K562 (cell line): ENCODE data around the gene TIMP4. TPM values are rescaled to one million over a fixed set of nuclear protein-coding genes. Genes with fewer than 3 reads are reported as not detected.

Experiments used
- ARID2 ChIP-seq: fragments of 450-650 bp; IDR thresholded peaks from 2 replicates; pipeline ENCODE4 v1.6.1; 2017; ENCODE audit warnings: antibody characterized with exemption, mild to moderate bottlenecking
- BCLAF1 ChIP-seq, 2 experiments: fragments of 450-650 bp in 1 of 2; IDR thresholded peaks; 2 replicates each; pipeline ENCODE4 v1.6.1; 2011 to 2017; ENCODE audit warnings: low read depth in 2 of 2, antibody characterized with exemption in 1 of 2, borderline replicate concordance in 1 of 2, low read length in 1 of 2, mild to moderate bottlenecking in 1 of 2, mixed read lengths in 1 of 2; ENCODE audit not compliant: control insufficient read depth in 1 of 2
- BRCA1 ChIP-seq, 2 experiments: fragments of 450-650 bp in 1 of 2; sonication (generic) in 1 of 2; formaldehyde crosslinking in 1 of 2; IDR thresholded peaks; 2 replicates each; pipeline versions ENCODE4 v1.5.0 to v1.6.1; 2017 to 2020; ENCODE audit warnings: mild to moderate bottlenecking in 1 of 2, missing genetic modification reagents in 1 of 2
- CCNT2 ChIP-seq: IDR thresholded peaks from 2 replicates; pipeline ENCODE4 v1.6.1; 2011; ENCODE audit warnings: borderline replicate concordance, low read depth, mild to moderate bottlenecking, moderate library complexity, mixed read lengths, low read length; ENCODE audit not compliant: insufficient read length; ENCODE audit errors: extremely low read depth
- CXXC5 ChIP-seq: fragments of 250-450 bp; sonication (Bioruptor Pico); IDR thresholded peaks from 2 replicates; pipeline ENCODE4 v1.8.0; 2022; ENCODE audit warnings: inconsistent platforms, mild to moderate bottlenecking, moderate library complexity
- DDX20 ChIP-seq: fragments of 450-650 bp; IDR thresholded peaks from 2 replicates; pipeline ENCODE4 v1.6.1; 2016; ENCODE audit warnings: missing genetic modification characterization, low read depth, mild to moderate bottlenecking, missing compliant biosample characterization, moderate library complexity
- ETV6 ChIP-seq, 3 experiments: fragments of 150-350 bp in 1 of 3; sonication (generic) in 1 of 3; formaldehyde crosslinking in 1 of 3; IDR thresholded peaks; 2 replicates each; pipeline versions ENCODE4 v1.6.1 to v1.8.0; 2014 to 2022; ENCODE audit warnings: borderline replicate concordance in 2 of 3, low read depth in 2 of 3, antibody characterized with exemption in 1 of 3, low read length in 1 of 3, mild to moderate bottlenecking in 1 of 3, missing genetic modification reagents in 1 of 3
- FOSL1 ChIP-seq: fragments of 200-800 bp; sonication (Bioruptor generic); conservative IDR thresholded peaks from 2 replicates; pipeline ENCODE4 v1.6.1; 2016; ENCODE audit warnings: missing genetic modification characterization, missing compliant biosample characterization
- GTF2A2 ChIP-seq: IDR thresholded peaks from 2 replicates; pipeline ENCODE4 v1.6.1; 2016; ENCODE audit warnings: mild to moderate bottlenecking, missing genetic modification characterization, missing compliant biosample characterization
- KDM2B ChIP-seq: fragments of 250-450 bp; sonication (Bioruptor Pico); IDR thresholded peaks from 2 replicates; pipeline ENCODE4 v1.8.0; 2021; ENCODE audit warnings: mild to moderate bottlenecking, moderate library complexity
- MTF1 ChIP-seq: fragments of 250-450 bp; sonication (Bioruptor Pico); IDR thresholded peaks from 2 replicates; pipeline ENCODE4 v1.9.0; 2021; ENCODE audit warnings: moderate library complexity, mild to moderate bottlenecking, inconsistent platforms, borderline replicate concordance
- PRPF4 ChIP-seq: fragments of 200-400 bp; formaldehyde crosslinking; IDR thresholded peaks from one replicate; pipeline ENCODE4 v1.6.1; 2017; ENCODE audit warnings: low read length, low read depth, mild to moderate bottlenecking; ENCODE audit not compliant: insufficient read depth, poor library complexity, severe bottlenecking
- TCF7L2 ChIP-seq: fragments of 150-350 bp; IDR thresholded peaks from 2 replicates; pipeline ENCODE4 v1.6.1; 2016; ENCODE audit warnings: low read depth, mild to moderate bottlenecking, low read length, moderate library complexity
- TEAD4 ChIP-seq, 2 experiments: sonication (generic) in 1 of 2; formaldehyde crosslinking in 1 of 2; IDR thresholded peaks; 2 replicates each; pipeline versions ENCODE4 v1.6.1 to v1.8.0; 2012 to 2022; ENCODE audit warnings: borderline replicate concordance in 1 of 2, inconsistent platforms in 1 of 2, low read length in 1 of 2, mild to moderate bottlenecking in 1 of 2, missing genetic modification reagents in 1 of 2
- ZNF780A ChIP-seq: fragments of 250-450 bp; sonication (Bioruptor Pico); IDR thresholded peaks from 2 replicates; pipeline ENCODE4 v1.5.0; 2021; ENCODE audit warnings: mild to moderate bottlenecking
- polyA plus RNA-seq, 8 experiments: library from polyadenylated mRNA; depleted of rRNA in 4 of 8; stranded (reverse) in 5 of 8; unstranded in 3 of 8; fragments of >200 nt; fragmentation: Nextera tagmentation in 2 of 8; fragmentation: Illumina TruSeq in 1 of 8; extraction: Ambion mirVana in 2 of 8; extraction: Trizol in 1 of 8; gene quantifications; 2 replicates each; pipeline versions ENCODE4 v1.2.1 to v1.2.3, GENCODE V29; 2011 to 2014; ENCODE audit warnings: inconsistent platforms in 1 of 8, missing spikeins in 1 of 8
- total RNA-seq, 7 experiments: library from RNA; depleted of rRNA in 6 of 7; stranded (reverse); fragments of >200 nt in 6 of 7; fragmentation: Illumina TruSeq in 2 of 7; extraction: Trizol in 2 of 7; gene quantifications; 2 replicates each; pipeline versions ENCODE4 v1.2.1 to v1.2.3, GENCODE V29; 2011 to 2021; ENCODE audit warnings: low replicate concordance in 1 of 7
- TF ChIP-seq, protein P1 (sequence below): fragments of 250-450 bp; sonication (Bioruptor Pico); IDR thresholded peaks from 2 replicates; pipeline ENCODE4 v1.5.0; 2020; ENCODE audit warnings: mild to moderate bottlenecking
- TF ChIP-seq, protein P2 (sequence below): fragments of 250-450 bp; sonication (Bioruptor Pico); IDR thresholded peaks from 2 replicates; pipeline ENCODE4 v1.8.0; 2021; ENCODE audit warnings: moderate library complexity, mild to moderate bottlenecking, inconsistent platforms
- TF ChIP-seq, protein P3 (sequence below): fragments of 450-650 bp; formaldehyde crosslinking; IDR thresholded peaks from 2 replicates; pipeline ENCODE4 v1.4.0; 2020; ENCODE audit warnings: mild to moderate bottlenecking, moderate library complexity

Gene TIMP4
- total and polyA plus RNA-seq, 9 of the 15 experiments (the other 6 are each of a cell fraction or from before 2014, with no cell fraction given): 0.03 to 0.07 TPM; not detected in 7

- TF ChIP-seq TEAD4 (IDR thresholded peaks at IDR 0.05; ENCODE audit: low read length): no peak
- TF ChIP-seq TEAD4 (CRISPR knock-in tag; IDR thresholded peaks at IDR 0.05; ENCODE audit: borderline replicate concordance): no peak
- no peak for TF ChIP-seq ZNF780A
- TF ChIP-seq TCF7L2: no peak
- TF ChIP-seq, protein P1, sequence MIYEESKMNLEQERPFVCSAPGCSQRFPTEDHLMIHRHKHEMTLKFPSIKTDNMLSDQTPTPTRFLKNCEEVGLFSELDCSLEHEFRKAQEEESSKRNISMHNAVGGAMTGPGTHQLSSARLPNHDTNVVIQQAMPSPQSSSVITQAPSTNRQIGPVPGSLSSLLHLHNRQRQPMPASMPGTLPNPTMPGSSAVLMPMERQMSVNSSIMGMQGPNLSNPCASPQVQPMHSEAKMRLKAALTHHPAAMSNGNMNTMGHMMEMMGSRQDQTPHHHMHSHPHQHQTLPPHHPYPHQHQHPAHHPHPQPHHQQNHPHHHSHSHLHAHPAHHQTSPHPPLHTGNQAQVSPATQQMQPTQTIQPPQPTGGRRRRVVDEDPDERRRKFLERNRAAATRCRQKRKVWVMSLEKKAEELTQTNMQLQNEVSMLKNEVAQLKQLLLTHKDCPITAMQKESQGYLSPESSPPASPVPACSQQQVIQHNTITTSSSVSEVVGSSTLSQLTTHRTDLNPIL: no peak
- no peak for TF ChIP-seq BCLAF1 (IDR thresholded peaks at IDR 0.05; ENCODE audit: borderline replicate concordance in 1 of 2, control insufficient read depth in 1 of 2, low read depth in 2 of 2, low read length in 1 of 2)
- TF ChIP-seq ARID2: peak; percentile 32; the same call in 1 of the 2 replicates
- no peak for TF ChIP-seq PRPF4
- no peak for TF ChIP-seq FOSL1 (tag)
- TF ChIP-seq BRCA1 (IDR thresholded peaks at IDR 0.05): no peak
- no peak for TF ChIP-seq BRCA1 (CRISPR knock-in tag; IDR thresholded peaks at IDR 0.05)
- no peak for TF ChIP-seq CXXC5 (CRISPR knock-in tag)
- TF ChIP-seq, protein P2, sequence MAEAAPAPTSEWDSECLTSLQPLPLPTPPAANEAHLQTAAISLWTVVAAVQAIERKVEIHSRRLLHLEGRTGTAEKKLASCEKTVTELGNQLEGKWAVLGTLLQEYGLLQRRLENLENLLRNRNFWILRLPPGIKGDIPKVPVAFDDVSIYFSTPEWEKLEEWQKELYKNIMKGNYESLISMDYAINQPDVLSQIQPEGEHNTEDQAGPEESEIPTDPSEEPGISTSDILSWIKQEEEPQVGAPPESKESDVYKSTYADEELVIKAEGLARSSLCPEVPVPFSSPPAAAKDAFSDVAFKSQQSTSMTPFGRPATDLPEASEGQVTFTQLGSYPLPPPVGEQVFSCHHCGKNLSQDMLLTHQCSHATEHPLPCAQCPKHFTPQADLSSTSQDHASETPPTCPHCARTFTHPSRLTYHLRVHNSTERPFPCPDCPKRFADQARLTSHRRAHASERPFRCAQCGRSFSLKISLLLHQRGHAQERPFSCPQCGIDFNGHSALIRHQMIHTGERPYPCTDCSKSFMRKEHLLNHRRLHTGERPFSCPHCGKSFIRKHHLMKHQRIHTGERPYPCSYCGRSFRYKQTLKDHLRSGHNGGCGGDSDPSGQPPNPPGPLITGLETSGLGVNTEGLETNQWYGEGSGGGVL (CRISPR knock-in tag): no peak
- no peak for TF ChIP-seq GTF2A2
- no peak for TF ChIP-seq ETV6 (IDR thresholded peaks at IDR 0.05; ENCODE audit: borderline replicate concordance in 1 of 2, low read depth in 2 of 2, low read length in 1 of 2)
- no peak for TF ChIP-seq ETV6 (CRISPR knock-in tag; IDR thresholded peaks at IDR 0.05; ENCODE audit: borderline replicate concordance)
- TF ChIP-seq CCNT2: no peak
- TF ChIP-seq MTF1 (CRISPR knock-in tag): no peak
- no peak for TF ChIP-seq KDM2B (CRISPR knock-in tag)
- no peak for TF ChIP-seq DDX20 (tag)
- TF ChIP-seq, protein P3, sequence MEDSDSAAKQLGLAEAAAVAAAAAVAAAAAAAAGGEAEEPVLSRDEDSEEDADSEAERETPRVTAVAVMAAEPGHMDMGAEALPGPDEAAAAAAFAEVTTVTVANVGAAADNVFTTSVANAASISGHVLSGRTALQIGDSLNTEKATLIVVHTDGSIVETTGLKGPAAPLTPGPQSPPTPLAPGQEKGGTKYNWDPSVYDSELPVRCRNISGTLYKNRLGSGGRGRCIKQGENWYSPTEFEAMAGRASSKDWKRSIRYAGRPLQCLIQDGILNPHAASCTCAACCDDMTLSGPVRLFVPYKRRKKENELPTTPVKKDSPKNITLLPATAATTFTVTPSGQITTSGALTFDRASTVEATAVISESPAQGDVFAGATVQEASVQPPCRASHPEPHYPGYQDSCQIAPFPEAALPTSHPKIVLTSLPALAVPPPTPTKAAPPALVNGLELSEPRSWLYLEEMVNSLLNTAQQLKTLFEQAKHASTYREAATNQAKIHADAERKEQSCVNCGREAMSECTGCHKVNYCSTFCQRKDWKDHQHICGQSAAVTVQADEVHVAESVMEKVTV: peak; percentile 94
Measured at GRCh38 chr3:12139111-12139511, 19.6 kb downstream of the TIMP4 start (continued).
